Activated T-helper 1 cell treated with anti-CD3 and anti-CD28 coated beads, Interleukin-2, amount 50 U/mL, for 16 hours (primary cell): Measurements from ENCODE around the gene EMP1.

Experiments
- DNase-seq, 2 donors: peaks; one replicate each; pipeline ENCODE4 v3.0.0-alpha.2; 2020; ENCODE audit warnings: low read depth in 1 of 2, low spot score in 1 of 2

EMP1 gene

DNA sequence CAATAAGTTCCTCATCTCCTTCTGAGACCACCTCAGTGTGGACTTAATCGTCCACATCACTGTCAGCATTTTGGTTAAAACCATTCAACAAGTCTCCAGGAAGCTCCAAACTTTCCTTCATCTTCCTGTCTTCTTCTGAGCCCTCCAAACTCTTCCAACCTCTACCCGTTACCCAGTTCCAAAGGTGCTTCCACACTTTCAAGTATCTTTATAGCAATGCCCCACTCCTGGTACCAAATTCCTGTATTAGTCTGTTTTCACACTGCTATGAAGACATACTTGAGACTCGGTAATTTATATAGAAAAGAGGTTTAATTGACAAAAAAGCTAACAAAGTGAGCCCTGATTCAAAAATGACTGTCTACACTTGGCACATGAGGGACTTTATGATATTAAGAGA is 22.8 kb downstream of the EMP1 start:
- DNase-seq, result no peak

DNA sequence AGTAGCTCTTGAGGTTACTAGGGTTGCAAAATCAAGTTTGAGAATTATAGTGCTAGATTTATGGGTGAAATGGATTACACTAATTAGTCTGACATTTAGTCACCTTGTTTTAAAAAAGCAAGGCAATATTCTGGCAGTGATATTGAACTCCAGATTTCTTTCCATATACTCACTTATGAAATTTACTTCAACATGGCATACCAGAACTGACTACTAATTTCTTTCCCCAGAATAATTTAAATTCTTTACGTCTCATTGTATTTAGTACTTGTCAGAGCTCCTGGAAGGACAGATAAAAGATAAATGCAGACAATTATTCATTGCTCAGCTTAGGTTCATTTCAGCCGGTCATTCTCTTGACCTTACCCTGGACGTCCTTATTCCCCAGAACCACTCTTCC is 24.3 kb downstream of the EMP1 start:
- no peak for DNase-seq

DNA sequence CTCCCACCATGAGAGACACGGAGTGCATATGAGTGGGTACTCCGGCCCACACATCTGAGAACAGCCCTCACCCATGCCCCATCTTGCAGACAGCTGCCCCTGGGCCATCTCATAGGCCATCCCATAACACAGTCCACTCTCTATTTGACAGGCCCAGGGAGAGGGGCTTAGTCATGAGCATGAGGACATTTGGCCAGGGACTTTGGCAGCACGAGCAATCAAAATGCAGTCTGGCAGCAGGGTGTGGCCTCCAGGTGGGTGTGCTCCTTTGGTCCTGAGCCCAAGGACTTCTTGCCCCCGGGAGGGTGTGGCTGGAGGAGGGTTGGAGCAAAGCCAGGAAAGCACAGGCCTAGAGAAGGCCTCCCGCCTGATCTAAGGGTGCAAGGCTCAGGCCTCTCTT is 25.6 kb downstream of the EMP1 start:
- DNase-seq, result no peak

DNA sequence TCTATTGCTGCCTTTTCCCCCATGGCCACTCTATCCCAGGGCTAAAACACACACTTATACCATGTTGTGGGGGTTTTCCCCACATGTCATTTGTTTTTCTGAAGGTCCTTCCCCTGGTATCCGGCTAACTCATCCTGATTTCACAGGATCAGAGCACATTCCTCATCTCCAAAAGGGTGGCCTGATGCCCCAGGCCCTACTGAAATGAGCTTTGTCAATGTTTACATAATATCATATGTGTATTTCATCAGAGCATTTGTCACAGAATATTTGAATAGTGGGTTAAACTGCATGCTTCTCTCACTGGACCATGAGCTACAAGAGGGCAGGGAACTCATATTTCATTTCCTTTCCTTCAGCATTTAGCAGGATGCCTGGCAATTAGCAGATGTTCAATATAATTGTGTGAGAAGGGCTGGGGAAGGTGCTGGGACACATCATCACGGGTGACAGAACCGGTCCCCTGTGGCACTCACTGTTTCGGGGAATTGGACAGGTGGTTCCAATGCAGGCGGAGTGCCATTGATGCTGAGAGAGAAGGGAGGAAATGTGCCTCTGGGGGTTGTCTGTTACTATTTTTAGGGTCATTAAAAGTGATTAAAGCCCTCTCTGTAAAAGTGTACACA is 26.8 kb downstream of the EMP1 start:
- no peak for DNase-seq

DNA sequence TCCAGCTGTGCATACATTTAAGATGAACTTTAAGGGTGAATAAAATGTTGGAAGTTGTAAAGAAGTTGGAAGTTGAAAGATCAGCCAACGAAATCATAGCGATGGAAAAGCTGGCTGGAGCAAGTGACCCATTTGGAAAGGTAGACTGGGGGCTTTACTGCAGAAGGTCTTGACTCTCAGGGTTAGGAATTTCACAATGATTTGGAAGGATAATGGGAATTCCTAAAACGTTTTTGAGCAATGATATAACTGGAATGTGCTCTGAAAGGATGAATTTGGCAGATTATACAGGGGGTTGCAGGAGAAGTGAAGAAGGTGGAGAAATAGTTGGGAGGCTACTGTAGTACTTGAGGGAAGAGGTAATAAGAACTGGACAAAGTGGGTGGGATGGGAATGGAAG is 27.4 kb downstream of the EMP1 start:
- DNase-seq, result no peak

DNA sequence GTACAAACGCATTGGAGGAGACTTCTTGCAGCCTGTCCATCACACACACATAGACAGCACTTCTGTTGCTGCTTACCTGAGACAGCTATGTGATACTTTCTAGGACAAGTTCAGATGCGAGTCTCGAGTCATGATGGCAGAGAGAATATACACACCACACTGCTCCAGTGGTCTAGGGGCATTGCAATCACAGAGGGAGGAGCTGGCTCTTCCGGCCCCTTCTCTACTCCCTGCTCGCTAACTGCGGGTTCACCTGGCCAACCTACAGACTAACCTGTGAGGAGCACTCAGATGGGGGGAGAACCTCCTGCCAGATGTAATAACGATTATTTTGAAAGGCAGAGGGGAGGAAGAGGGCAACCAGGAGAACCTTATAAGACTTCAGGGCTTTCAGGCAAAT is 30.7 kb downstream of the EMP1 start:
- no peak for DNase-seq

DNA sequence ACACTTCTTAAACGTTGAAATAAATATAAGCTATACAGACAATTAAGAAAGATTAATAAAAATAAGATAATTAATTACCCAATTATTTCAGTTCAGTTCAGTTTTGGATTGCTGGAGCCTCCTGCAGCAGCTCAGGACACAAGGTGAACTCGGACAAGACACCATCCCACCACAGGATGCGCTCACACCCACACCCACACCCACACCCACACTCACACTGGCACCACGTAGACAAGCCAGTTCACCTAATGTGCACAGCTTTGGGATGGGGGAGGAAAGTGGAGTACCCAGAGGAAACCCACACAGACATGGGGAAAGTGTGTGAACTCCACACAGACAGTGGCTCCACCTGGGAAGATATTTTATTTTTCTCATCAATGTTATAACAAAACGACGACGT is 32.1 kb downstream of the EMP1 start:
- DNase-seq, result no peak

DNA sequence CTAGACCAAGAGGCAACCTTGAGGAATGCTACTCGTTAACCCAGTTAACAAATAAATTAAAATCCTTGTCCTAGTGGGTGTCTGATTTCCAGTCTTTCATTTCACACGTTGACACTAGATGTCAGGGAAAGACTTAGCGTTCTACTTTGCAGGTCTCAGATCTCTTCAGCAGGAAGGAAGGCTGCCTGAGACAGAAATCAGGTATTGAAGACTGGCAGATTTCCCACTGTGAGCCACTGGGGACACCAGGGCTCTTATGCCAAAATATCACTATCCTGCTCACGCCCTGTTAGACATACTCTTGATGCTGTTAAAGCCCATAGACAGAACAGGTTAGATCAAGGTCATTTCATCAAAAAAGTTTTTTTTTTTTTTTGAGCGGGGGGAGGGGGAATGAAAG is 33.0 kb downstream of the EMP1 start:
- DNase-seq, result no peak

DNA sequence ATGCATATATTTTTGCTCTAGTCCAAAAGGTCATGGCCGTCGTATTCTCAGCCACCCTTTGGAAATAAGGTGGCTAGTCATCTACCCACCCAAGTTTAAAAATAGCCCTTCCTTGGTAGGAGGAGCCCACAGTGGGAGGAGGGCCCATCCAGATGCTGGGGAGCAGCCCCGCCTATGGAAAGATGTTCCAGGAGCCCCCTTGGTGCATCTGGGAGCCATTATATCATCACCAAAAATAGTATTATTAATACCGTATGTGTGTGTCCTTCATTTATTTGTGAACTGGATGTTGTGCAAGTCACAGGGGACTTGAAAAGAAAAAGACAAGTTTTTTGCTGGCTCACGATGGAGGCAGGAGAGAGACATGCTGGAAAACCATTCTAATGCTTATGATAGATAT is 34.0 kb downstream of the EMP1 start:
- no peak for DNase-seq

DNA sequence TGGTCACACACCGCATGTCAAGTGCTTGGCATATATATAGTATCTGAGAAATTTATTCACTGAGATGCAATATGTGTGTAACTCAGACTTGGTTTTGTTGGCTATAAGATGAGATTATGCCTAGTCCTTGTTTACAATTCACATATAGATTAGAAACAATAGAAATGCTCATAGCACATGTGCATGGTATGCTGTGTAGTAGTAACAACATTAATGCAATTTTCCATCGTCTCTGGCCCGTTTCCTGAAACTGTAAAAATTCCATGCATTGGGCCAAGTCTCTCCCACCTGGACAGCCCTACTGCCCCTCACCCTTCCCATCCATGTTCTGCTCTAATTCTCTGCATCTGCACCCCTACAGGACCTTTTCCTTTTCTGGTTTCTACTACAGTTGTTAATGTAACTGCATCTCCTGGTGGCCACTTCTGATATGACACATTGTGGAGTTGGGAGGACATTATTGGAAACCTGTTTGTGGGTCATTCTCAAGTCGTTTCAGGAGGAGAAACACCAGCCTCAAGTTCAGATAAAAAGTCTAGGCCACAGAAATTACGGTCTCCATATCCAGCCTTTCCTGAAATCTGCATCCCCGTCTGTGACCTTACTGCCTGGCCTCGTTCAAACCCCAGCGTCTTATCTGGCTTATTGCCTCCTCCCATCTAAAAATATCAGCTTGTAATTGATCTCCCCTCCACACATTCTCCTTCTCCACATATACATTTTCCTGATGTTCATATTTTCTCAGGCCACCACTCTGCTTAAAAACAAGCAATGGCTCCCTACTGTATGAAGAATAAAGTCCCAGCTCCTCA is 37.5 kb downstream of the EMP1 start:
- no peak for DNase-seq

DNA sequence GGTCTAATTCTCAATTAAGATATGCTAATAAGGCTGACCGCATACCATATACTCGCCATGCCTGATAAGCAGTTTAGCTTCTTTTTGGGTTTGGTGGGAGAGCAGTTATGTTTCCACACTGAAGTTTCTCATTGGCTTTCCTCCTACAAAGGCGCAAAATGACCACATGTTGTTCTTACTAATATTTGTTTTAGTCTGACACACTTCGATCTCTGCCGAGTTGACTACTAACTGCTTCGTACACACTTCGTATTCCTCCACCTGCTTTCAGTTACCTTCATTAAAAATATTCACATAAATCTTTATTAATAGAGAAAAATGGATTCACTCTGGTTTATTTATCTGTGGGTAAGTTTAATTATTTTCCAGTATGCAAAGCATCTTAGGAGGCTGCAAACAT is 41.7 kb downstream of the EMP1 start:
- no peak for DNase-seq

DNA sequence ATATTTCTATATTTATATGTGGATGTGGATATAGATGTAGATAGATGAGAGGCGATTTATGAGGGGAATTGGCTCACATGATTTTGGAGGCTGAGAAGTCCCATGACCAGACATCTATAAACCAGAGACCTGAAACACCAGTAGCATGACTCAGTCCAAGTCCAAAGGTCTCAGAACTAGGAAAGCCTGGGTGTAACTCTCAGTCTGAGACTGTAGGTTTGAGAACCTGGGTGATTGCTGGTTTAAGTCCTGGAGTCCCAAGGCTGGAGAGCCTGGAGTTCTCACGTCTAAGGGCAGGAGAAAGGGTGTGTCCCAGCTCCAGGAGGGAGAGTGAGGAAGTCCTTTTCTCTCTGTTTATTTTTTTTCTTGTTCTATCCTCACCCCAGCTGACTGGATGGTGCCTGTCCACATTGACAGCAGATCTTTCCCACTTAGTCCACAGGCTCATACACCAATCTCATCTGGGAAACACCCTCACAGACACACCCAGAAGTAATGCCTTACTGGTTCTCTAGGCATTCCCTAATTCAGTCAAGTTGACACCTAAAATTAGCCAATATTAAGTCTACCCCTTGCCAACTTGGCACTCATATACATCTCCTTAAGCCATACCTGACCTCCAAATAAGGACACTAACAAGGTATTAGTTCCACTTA is 45.4 kb downstream of the EMP1 start:
- DNase-seq, result no peak

DNA sequence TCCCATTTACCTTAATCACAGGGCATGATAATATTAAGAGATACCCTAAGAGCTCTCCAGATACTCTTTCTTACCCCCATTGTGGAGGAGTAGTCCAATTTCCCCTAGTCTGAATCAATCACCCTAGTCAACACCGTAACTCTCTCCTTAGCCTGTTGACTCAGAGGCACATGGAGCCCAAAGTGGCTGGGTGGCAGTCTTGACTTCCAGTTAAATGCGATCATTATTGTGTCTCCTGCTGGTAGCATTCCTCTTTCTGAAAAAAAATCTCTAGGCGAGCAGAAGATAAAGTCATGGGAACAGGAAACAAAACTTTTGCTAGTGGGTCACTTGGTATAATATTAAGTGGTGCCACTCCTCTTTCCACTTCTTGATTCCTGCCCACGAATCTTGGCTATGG is 46.4 kb downstream of the EMP1 start:
- no peak for DNase-seq

DNA sequence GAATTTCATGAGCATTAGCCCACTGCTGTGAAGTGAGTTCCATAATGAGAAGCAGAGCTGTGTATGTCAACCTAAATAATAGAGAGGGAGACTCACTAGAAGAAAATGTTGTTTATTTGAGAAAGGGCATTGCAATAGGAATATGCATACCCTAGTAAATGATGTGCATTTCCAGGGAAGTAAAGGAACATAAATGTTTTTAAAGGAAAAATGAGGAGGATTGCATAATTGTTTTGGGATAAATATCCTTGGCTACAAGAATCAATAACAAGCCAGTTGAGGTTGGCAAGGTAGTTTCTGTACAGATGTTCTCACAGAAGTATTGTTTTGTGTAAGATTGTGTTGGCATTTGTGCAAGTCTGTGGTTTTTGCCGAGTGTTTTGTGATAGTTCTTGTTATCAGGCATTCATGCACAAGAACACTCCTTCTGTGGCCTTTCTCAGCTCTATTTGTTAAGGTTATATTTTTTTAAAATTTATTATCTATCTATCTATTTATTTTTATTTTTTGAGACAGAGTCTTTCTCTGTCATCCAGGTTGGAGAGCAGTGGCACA is 47.1 kb downstream of the EMP1 start:
- no peak for DNase-seq

DNA sequence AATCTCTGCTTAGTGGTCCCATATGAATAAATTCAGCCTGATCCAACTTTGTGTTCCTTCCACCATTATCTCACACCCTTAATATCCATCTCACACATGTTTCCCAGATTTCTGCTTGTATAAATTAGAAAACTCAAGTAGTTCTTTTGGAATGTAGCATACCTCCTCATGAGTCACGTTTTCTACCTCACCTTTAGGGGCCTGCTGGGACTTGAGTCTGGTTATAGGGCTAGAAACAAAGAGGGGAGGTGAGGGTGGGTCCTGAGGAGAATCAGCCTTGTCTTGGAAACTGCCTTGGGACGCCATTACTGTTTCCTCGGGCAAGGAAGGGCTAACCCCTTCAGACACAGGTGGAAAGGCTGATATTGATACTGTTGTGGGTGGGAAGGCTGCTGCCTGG is 51.1 kb downstream of the EMP1 start:
- no peak for DNase-seq

DNA sequence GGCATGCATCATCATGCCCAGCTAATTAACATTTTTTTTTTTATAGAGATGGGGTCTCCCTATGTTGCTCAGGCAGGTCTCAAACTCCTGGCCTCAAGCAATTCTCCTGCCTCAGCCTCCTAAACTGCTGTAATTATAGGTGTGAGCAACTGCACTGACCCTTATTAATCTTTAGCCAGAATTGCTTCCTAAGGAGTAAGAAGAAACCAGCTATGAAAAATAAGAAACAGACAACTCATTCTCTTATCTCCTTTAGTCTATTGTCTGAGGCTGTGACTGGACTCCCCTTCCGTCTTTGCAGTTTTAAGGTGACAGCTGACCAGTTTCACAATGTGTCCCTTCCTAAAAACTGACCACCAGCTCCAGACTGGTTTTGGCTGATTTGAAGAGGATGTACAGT is 52.4 kb downstream of the EMP1 start:
- no peak for DNase-seq

DNA sequence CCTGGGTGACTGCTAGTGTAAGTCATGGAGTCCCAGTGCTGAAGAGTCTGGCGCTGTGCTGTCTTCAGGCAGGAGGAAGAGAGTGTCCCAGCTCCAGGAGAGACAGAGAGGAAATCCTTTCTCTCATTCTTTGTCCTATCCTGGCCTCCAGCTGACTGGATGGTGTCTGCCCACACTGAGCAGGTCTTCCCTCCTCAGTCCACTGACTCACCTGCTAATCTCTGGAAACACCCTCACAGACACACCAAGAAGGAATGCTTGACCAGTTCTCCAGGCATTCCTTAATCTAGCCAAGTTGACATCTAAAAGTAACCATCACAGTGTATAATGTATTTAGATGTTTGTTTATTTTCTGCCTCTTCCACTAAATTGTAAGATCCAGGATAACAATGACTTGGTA is 53.9 kb downstream of the EMP1 start:
- no peak for DNase-seq

DNA sequence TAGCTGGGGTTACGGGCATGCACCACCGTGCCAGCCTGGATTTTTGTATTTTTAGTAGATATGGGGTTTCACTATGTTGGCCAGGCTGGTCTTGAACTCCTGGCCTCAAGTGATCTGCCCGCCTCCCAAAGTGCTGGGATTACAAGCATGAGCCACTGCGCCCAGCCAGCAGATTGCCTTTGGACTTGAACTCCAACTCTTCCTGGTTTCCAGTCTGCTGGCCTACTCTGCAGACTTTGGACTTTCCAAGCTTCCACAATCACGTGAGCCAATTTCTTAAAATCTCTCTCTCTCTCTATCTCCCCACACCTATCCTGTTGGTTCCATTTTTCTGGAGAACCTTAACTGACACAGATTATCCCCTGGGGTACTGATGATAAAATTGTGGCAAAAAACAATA is 55.0 kb downstream of the EMP1 start:
- DNase-seq, result no peak

DNA sequence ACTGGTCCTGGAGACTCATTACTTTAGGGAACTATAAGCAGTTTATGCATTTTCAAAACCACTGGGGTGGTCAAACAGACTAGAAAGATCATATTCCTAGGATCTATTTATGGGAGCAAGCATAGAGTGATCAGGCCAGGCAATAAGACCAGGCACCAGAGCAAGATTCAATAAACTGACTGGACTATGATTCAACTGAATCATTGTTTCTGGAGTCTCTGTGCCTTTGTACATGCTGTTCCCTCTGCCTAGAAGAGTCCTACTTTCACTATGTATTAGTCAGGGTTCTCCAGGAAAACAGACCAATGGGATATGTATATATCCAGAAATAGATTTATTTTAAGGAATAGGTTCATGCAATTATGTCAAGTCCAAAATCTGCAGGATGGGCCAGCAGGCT is 55.5 kb downstream of the EMP1 start:
- DNase-seq, result no peak

DNA sequence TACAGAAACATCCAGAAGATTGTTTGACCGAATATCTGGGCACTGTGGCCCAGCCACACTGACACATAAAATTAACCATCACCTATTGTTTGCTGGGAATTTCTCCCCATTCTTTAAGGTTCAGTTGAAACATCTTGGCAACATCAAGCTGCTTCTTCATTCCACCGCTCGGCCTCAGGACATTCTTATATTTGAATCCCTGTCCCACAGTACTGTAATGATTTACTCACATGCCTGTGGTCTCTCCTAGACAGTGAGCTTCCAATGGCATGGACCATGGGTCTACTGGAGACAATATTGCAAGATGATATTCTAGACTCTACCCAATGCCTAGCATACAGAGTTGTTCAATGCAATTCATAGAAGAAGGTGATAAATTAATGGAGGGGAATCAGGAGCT is 56.1 kb downstream of the EMP1 start:
- DNase-seq, result no peak

DNA sequence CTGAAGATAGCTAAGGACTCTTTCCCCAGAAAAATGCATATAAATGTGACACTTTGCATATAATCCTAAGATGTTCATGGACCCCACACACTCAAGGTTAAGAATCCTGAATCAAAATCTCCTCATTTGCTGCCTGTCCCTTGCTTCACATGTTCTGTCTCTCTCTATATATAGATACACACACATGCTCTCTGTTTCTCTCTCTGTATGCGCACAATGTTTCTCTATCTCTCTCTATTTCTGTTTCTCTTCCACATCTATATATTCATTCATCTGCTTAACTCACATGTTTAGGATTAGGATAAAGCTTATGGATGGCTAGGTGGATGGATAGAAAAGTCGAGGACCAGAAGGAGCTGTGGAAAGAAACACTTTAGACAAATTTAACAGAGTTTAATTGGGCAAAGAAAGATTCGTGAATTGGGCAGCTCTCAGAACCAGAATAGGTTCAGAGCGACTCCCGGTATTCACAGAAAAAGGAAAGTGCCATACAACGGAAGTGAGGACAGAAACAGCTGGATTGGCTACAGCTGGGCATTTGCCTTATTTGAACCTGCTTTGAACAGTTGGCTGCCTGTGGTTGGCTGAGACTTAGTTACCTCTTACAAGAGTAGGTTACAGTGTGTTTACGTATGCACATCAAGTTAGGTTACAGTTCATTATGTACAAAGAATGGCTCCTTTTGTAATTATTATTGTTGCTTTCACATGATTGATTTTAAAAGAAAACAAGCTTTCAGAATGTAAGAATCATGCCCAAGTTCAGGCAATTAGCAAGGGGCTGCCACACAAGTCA is 57.6 kb downstream of the EMP1 start:
- DNase-seq, result no peak
